ENCODE results near the gene CDK14.

Gene CDK14

DNA sequence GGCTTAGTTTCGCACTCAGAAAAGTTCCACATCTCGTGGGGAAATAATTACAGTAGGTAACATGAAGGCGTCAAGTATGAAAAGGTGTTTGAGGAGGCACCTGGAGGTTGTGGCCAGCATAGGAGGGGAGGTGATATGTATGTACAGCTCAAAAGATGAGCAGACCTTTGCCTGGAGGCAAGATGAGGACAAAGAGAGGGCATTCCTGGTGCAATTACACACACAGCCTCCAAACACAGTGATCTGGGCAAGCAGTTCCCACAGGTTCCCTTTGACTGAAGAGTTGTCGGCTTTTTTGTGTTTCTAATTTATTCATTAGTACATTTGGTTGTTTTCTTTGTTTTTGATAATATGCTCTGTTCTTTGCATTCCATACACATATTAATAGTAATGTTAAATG, 46.9 kb downstream of the CDK14 start:
- DNase-seq, result no peak

DNA sequence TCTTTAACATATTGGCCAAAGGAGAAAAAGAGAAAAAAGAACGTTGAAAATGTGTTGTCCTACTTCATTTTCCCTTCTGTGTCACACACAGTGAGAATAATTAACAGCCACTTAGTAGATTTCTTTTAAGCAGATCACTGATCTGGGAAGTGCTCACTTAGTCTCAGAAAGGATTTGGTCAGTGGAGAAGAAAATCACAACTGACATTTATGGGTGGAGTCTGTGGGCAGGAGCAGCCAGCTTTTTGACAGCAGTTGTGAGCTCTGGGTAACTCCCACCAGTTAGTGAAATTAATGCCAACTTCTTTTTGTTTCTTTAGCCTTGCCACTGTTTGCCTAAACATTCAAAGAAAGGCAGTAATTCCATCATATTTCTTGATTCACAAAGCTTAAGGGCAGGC, 49.7 kb downstream of the CDK14 start:
- no peak for DNase-seq

DNA sequence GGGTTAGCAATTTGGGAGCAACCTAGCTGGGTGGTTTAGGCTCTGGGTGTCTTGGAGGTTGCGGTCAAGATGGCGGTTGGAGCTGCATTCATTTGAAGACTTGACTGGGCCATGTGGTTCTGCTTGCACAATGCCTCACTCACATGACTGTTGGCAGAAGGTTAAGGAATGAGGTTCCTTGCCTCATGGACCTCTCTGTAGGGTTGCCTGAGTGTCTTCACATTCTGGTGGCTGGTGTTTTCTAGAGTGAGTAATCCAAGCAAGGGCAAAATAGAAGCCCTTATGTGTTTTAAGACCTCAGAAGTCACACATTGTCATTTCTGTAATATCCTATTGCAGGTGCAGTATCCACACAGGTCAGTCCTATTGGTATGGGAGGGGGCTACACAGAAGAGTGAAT, 52.0 kb downstream of the CDK14 start:
- DNase-seq, result no peak

DNA sequence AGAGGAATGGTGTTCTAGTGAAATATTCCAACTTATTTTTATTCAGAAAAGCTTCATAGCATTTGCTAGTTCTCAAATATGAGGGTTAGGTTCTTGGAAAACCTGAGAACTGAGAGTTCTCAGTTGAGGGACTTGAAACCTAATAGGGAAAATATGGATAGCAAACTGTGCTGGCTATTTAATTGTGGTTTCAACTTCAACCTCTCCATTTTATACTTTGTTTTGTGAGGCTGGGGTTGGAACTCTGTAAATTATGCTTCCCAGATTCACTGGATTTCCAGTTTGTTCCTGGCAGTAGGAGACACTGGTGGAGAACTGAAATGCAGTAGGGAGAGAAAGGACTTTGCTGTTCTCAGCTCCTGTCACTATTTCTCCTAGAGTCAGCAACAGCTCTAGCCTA, 52.7 kb downstream of the CDK14 start:
- no peak for DNase-seq

DNA sequence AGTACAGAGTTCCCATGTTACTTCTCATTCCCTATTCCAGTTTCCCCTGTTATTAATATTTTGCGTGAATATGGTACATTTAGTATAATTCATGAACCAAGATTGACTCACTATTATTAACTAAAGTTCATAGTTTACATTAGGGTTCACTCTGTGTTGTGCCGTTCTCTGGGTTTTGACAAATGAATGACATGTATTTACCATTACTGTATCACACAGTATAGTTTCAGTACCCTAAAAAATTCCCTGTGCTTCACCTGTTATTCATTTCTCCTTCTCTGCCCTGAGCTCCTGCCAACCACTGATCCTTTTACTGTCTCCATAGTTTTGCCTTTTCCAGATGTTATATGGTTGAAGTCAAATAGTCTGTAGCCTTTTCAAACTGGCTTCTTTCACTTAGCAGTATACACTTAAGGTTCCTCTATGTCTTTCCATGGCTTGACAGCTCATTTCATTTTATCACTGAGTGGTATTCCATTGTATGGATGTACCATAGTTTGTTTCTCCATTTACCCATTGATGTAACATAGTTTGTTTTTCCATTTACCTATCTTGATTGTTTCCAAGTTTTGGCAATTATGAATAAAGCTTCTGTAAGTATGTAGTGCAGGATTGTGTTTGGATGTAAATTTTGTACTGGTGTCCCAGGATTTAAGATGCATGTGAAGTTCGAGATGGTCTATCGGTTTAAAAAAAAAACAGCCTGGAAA, 58.8 kb downstream of the CDK14 start:
- no peak for DNase-seq

DNA sequence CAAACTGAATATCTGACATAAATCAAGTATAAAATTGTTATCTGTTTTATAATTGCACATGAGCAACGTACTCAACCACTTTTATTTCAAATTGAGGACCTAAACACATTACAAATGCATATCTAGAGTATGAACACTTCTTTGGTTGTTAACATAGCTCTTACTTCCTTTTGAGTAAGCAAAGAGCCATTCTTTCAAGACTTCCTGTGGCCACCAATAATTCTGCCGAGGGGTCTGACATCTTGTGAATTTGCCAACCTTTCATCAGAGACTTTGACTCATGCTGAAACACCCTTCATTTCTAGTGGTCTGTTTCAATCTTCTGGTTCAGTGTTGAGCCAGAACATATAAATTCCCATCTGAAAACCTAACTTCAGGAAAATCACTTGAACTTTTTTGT, 59.4 kb downstream of the CDK14 start:
- no peak for DNase-seq

DNA sequence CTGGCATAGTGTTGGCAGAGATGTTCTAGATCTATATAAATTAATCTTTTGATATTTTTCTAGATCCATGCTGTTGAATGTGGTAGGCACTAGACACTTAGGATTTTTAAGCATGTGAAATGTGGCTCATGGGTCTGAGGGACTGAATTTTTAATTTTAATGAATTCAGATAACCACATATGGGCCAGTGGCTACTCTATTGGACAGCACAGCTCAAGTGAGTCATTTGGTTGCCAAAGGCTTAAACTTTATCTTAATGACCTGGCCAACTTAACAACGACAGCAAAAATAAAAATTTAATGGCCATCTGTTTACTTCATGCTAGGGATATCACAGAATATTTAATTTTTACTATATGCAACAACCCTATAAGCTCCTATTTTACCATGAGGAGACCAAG, 61.4 kb downstream of the CDK14 start:
- DNase-seq, result no peak

DNA sequence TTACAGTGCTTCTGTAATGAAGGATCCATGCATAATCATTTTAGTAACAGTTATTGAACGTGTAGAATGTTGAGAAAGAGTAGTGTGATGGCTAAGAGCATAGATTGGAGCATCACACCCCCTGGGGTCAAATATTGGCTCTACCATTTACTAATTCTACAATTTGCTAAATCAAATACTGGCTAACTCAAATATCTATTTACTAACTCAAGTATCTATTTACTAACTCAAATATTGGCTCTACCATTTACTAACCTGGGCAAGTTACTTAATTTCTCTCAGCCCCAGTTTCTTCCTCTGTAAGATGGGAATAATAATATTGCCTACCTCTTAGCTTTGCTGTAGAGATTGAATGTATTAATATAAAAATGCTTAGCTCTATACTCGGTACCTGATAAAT, 64.0 kb downstream of the CDK14 start:
- DNase-seq, result peak in 1 of 2 experiments; percentile 21

DNA sequence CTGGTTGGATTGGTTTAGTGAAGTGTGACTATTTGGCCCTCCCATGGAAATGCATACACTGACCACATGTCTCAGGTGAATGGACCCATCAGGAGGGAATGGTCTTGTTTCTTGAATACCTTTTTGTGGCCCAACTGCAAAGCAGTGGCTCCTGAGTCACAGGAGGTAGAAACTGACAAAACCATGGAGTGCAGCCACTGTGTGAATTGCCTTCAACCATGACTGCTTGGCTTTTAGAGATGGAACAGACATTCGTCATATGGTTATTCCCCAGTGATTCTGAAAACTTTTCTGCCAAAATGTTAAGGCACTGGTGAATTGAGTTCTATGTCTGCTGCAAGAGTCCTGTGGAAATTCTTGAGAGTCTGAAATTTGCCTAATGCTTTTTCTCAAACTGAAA, 64.7 kb downstream of the CDK14 start:
- no peak for DNase-seq

DNA sequence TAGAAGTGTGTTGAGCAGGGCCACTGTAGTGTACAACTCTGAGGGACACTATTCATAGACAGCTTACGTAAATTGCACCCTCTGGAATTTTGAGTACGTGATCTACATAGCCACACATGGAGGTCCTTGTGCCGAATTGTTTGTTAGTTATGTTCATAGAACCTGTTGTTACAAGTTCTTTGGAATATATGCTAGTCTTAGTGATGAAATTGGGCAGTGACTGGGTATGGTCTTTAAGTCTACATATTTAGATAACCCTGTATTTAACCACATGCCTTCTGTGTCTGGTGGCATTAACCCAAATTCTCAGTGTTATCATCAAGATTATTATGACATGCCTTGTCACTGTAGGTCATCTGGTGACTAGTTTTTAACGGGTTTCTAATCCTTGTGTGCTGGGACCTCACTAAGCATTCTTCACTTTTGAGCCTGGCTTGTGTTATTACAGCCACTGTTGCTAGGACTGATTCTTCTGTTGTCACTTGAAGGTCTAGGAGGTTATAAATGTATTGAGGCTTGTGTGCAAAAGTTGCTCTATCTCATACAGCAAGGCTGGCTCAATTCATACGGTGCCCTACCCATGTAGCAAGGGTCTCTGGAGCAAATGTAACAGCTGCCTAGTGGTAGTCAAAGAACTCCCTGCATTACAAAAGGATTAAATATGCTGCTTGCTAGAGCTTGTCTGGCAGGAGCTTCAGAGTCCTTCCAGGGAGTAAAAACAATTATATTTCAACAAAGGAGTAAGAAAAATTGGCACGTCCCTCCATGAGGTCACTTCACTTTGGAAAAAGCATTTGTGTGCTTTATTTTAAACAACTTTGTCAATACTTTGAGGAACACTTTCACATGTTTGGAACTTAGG, 65.4 kb downstream of the CDK14 start:
- no peak for DNase-seq

DNA sequence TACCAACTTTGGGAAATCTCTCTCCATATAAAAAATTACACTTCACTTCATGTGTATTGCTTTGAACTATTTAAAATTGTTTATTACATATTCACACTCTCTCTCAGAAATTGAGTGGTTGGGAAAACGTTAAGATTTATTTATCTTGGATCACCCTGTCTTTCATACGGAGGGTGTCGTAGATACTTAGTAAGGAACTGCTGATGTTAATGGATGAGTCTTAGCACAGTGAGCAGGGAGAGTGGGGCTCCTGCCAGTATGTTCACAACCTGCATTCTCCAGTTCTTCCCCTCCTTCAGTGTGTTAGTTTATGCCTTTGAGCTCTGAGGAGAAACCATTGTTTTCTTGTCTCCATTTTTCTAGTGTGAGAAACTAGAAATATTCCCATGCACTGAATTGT, 67.1 kb downstream of the CDK14 start:
- no peak for DNase-seq

DNA sequence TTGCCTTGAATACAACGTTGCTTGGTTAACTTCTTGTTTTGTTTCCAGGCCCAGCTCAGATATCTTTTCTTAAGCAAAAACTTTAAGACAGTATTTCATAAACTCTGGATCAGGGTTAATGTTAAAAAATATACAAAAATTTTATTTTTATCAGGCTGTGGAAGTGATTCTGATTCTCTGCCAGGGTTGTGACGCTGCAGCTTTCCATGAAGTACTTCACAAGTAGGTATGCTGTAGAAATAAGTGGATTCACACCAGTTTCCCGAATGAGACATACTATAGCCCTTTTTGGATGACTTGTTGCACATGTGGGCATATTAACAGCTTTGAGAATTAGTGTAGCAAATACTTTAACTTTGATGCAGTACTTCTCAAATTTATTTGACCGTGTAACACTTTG, 70.1 kb downstream of the CDK14 start:
- DNase-seq, result no peak

DNA sequence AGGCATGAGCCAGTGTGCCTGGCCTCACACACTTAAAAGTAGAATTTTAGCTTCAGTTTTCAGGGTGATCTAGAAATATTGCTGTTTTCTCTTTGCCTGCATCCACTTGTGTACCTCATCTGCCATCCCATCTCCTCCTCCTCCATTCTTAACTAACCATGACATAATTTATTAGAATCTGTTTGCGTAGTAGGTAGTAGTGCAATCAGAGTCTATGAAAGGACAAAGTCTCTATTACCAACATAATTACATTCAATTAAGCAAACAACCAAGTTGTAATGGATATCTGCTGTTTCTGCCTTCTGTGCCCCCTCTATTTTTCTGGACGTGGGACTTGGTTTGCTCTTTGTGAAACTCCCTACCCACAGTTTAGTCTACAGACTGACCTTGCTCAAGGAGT, 72.9 kb downstream of the CDK14 start:
- DNase-seq, result peak in 1 of 2 experiments; percentile 70

DNA sequence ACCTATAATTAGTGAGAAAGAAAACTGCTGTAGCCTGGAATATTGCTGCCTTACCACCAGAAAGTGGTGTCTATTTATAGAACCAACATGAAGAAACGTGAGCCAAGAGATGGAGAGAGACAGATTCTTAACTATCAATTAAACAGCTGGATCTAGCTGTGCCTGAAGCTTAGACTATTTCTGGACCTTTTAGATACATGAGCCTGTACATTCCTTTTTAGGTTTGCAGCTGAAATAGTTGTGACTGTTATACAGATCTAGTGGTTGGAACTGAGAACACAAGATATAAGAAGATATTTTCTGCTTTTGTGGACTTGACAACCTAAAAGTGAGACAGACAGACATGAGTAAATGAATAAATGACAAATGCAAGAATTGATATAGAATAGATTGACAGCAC, 73.4 kb downstream of the CDK14 start:
- DNase-seq, result no peak

DNA sequence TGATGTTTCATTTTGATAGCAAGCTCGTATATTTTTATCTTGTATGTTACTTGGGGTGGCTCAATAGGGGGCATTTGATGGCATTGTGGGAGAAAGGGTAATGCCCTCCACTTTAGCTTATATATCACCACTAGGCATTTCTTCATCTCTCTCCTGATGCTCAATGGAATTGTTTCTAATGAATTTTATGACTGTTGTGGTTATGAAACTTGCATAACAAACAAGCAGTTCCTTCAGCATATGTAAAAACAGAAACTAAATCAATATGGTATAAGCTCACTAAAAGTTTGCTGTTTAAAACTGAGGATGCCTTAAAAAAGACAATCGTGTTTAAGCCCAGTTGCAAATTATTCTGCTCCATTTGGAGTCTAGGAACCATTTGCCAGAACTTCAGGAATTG, 75.5 kb downstream of the CDK14 start:
- no peak for DNase-seq

DNA sequence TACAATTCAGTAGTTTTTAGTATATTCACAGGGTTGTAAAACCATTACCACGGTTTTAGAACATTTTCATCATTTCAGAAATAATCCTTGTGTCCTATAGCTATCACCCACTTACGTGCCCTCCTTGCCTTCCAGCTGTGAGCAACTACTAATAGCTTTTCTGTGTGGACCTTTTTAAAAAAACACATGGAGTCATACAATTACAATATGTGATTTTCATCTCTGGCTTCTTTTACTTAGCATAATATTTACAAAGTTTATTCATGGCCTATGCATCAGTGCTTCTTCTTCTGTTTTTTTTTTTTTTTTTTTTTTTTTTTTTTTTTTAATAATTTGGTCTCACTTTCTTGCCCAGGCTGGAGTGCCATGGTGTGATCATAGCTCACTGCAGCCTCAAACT, 76.1 kb downstream of the CDK14 start:
- DNase-seq, result no peak

DNA sequence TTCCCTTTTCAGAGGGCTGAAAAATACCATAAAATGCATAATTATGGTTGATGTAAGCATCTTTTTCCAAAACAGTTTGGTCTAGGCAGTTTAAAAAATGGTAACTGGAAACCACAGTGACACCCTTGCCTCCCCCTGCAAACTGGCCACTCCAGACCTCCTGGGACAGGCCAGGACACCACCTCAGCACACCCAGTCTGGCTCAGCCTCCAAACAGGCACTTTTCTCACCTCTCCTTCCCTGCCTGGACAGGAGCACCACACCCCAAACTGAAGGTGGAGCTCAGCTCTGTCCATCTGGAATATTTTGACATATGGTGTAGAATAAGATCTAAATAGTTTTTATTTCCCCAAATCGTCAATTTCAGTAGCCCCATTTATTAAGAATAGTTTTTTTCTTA, 78.5 kb downstream of the CDK14 start:
- DNase-seq, result no peak

DNA sequence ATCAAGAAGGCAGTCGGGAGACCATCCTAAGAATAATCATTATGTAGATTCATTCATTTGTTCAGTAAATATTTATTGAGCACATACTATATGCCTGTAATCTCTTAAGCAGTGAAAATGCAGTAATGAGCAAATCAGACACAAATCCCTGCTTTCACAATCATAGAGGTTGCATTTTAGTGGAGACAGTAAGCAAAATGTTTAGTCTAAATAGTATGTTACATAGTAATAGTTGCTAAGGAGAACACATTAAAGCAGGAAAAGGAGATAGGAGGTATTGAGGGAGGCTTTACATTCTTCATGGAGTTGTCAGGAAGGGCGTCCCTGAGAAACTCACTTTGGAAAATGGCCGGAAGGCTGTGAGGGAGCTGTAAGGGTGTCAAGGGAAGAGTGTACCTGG, 79.9 kb downstream of the CDK14 start:
- no peak for DNase-seq

DNA sequence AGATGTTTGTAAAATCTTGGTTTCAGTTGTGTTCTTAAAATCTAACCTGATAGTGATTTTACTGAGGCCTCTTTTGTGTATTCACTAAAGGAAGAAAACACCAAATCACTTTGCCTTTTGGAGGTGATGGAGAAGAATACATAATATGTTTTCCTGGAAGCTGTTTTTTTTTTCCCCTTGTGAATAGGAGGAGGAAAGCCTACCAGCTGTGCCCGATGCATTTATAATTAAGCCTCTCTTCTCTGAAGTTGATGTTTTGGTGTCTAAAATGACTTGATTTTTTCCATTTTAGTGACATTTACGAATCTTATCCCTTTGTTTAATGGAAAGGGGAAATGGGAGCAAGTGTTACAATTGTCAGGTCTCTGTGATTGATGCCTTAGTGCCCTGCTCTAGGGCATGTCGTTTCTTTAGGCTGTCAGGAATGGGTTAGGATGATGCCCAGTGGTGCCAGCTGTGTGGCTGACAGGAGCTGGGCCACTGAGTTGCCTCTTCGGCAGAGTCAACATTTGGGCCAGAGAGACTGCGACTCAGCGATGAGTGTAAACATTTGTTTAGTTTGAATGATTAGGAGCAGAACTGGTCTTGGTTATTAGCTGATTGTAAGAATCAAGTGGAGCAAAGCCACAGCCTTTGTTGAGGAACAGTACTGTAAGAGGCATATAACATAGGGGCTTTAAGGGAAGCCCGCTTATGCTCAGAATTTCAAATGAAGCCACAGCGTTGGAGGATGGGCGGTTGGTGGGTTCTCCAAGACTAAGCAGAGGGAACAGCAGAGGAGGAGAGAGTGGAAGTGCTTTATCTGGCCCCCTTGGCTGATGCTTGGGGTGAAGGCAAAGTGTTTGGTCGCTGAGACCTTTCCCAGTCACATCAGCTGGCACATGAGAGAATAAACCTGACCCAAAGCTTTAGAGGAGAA, 81.6 kb downstream of the CDK14 start:
- DNase-seq, result peak; percentile 25 to 52

DNA sequence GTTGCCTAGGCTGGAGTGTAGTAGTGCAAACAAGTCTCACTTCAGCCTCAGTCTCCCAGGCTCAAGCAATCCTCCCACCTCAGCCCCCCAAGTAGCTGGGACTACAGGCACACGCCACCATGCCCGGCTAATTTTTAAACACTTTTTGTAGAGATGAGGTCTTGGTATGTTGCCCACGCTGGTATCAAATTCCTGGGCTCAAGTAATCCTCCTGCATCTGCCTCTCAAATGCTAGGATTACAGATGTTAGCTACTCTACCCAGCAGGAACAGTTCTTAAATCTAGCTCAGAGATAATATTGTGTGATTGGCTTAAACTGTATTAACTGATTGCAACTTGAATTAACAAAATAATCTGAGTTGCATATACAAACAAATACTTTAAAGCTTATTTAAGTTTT, 82.9 kb downstream of the CDK14 start:
- DNase-seq, result no peak

DNA sequence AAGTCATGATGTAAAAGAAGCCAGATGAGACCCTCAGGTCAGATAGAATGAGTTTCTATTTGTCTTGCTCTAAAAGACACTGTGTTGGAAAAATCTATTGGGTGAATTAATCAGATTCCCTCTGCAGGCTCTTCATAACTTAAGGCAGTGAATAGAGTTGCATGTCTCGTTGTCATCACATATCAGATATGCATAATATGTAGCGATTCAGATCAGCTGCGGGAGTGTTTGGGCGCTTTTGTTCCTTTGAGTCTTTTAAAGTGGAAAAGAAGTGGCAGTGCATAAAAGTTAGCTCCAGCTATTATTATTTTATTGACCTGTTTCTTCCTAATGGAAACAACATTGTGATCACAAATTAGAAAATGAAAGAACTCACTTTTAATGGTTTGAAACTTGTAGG, 84.4 kb downstream of the CDK14 start:
- DNase-seq, result no peak

DNA sequence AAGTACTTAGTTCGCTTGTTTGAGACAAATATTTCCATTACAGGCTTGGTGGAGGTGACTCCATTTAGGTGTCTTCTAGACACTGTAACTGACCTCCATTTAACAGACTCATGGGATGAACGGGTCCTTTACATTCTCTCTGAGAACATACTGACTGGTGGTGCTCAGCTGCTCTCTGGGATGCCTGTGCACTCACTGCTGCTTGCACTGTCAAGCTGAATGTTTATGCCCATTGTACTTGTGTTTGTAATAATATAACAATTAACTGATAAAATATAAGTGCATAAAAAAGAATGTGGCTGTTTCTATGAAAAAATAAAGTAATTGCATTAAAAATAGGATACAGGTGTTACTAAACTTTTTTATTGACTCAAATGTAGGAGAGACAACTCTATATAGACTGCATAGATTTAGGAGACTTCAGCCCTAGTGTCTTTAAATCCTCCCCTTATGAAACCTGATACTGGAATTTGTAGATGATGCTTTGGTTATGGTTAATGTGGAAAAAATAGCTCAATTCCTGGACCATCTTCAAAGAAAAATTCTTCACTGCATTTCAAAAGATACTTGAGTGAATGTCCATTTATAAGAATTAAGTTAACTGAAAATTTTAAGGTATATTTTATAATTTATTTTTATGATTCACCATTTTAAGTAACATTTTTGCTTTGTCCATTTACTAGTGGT, 85.4 kb downstream of the CDK14 start:
- DNase-seq, result no peak

DNA sequence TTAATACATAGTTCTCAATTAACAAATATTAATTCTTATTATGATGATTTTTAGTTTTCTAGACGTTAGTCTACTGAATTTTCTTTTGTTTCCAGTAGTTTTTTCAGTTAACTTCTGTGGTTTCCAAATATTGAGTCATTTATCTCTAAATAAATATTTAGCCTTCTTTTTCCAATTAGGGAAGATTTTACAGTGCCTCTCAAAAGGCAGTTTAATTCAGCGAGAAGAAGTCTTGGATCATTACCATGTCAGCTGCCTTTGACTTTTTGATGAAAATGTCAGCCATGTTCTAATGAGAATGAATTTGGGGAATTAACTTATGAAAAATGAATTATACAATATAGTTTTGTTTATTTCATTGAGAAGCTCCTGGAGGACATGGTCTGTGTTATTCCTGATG, 90.0 kb downstream of the CDK14 start:
- DNase-seq, result no peak

Measured in NCI-H2081 (cell line).